Cardiac fibroblast (primary cell): ENCODE data around the gene GRM1.

Source experiments
- DNase-seq, 2 donors: peaks; one replicate each; pipeline versions ENCODE4 v3.0.0 to v3.0.0-alpha.2; 2010; ENCODE audit warnings: low read depth in 2 of 2
- H3K4me3 ChIP-seq, 2 donors: replicated peaks in 1 of 2; 1 replicate in 1 of 2; 2 replicates in 1 of 2; pipeline ENCODE4 v1.5.1; 2011; ENCODE audit warnings: low read depth in 2 of 2, low read length in 2 of 2, mild to moderate bottlenecking in 2 of 2, moderate library complexity in 1 of 2
- CTCF ChIP-seq: IDR thresholded peaks from one replicate; pipeline ENCODE4 v1.5.1; 2011; ENCODE audit warnings: low read depth, mild to moderate bottlenecking, low read length, inconsistent platforms

GRM1 gene

GRCh38 chr6:146456886-146457285 is 428.0 kb downstream of the GRM1 start:
- no peak for TF ChIP-seq CTCF
- DNase-seq = no peak
- no peak overlapping the region for H3K4me3 ChIP-seq

- TF ChIP-seq CTCF = no peak
- no peak for DNase-seq
These were observed 432.1 kb downstream of the GRM1 start for GRCh38 chr6:146460941-146461340.

GRCh38 chr6:146470091-146470770 is 441.4 kb downstream of the GRM1 start:
- TF ChIP-seq CTCF = no peak
- DNase-seq = no peak

More at GRCh38 chr6:146460941-146461340, 432.1 kb downstream of the GRM1 start:
- H3K4me3 ChIP-seq = no peak overlapping the region

GRCh38 chr6:146472918-146473317 is 444.1 kb downstream of the GRM1 start:
- no peak overlapping the region for H3K4me3 ChIP-seq
- no peak for TF ChIP-seq CTCF
- DNase-seq = no peak

More at GRCh38 chr6:146470091-146470770, 441.4 kb downstream of the GRM1 start:
- no peak overlapping the region for H3K4me3 ChIP-seq

- H3K4me3 ChIP-seq = no peak overlapping the region
- no peak for TF ChIP-seq CTCF
- peak in 1 of 2 donors; percentile 5 for DNase-seq
These were observed 452.7 kb downstream of the GRM1 start for GRCh38 chr6:146481527-146481926.

- no peak overlapping the region for H3K4me3 ChIP-seq
- DNase-seq = no peak
- no peak for TF ChIP-seq CTCF
These were observed 455.5 kb downstream of the GRM1 start for GRCh38 chr6:146484411-146484810.
